Thoracic aorta endothelial cell (primary cell): ENCODE results near the gene CCNL2. TPM values are rescaled to one million over a fixed set of nuclear protein-coding genes. Genes with fewer than 3 reads are reported as not detected.

Source experiments
- total RNA-seq: library from RNA; depleted of rRNA; stranded (reverse); fragments of >200 nt; gene quantifications from 2 replicates; pipeline ENCODE4 v1.2.3, GENCODE V29; 2012

Gene CCNL2
- 140 and 162 TPM in 2 replicates for total RNA-seq

DNA sequence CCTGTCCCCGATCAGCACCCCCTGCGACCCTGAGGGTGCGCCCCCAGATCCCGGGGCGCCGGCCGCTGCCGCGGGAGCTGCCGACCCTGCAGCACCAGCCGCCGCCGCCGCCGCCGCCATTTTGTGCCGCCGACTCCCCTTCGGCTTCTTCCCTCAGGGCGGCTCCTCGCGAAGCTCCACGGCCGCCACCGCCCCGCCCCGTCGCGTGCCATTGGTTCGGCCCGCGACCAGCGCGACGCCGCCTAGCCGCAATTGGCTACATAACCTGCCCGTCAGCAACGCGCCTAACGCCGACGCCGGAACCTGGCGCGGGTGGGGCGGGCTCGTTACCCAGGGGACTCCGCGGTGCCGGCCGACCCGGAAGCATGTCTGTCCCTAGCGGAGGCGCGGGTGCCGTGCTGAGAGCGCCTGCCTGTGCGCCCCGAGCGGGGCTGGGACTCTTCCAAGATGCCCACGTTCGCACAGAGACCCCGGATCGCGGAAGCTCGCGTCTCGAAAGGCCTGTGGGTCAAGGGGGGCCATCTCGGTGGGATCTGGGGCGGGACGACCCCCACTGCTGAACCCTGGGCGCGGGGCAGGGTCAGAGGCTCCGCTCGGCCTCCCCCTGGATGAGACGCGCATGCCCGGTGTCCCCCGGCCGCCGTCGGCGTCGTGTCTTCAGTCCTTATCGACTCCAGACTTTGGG is at the start of gene CCNL2:
CCNL2 (minus strand) TSS at position 149 of the 685 bp plus-strand sequence; CDS start at position 120, 29 bp downstream.

DNA sequence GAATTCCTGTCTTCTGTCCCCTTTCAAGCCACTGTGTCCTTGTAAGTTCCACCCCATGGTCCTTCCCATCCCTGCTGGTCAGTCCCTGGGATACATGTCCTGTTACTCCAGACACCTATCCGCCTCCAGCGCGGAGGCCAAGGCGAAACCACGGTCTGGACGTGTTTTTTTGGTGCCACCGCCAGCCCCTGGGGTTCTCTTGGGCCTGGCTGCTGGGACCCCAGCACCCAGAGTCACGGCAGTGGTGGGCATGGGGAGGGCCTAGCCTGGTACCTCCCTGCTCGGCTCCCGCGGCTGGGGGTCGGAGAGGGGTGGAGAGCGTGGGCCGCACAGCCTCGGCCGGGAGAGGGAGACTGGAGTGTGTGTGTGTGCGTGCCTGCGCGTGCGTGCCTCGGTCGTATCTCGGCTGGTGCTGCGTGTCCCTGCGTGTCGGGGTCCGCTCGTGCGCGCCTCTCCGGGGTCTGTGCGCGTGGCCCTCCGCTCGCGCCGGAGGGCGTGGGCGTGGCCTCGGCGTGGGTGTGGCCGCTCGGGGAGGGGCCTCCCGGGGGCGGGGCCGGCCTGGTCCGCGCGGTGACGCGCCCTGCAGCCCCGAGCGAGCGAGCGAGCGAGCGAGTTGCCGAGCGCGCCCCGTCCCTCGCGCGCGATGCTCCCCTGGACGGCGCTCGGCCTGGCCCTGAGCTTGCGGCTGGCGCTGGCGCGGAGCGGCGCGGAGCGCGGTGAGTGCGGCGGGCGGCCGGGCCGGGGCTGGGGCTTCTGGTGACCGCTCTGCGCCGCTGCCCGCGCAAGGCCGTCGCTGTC is 36.2 kb upstream of the CCNL2 start, which contains the start of gene VWA1:
VWA1 (plus strand) TSS at position 585 of the 798 bp plus-strand sequence; CDS start at position 644, 59 bp downstream.

DNA sequence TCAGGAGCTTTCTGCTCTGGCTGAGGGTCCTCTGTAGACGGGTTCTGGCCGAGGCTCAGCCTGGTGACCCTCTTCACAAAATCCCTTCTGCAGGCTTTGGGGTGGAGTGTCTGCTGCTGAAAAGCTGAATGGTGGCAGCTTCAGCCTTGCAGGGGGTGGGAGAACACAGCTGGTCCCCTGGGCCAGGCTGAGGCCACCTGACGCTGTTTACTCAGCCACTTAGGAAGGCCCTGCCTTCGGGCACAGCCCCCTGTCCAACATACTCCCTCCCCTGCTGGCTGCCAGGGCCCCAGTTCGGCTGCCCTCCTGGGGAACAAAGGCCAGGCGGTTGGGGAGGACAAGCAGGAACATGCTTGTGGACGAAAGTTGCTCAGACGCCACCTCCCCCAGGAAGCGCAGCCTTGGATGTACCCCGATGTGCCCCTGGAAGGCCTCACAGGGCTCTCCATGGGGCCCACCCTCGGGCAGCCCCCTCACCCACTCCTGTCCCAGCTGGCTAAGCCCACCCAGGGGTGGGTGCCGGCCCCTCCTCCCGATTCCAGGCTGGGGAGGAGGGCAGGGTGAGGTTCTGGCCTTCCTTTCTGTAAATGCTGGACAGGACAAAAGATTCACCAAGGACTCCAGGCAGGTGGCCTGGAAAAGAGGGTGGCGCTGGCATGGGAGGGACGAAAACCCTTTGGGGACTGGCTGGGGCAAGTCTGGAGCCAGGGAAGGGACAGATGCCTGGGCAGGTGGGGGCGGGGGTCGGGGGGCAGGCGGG is 22.2 kb upstream of the CCNL2 start, which contains the start of gene ANKRD65:
ANKRD65 (minus strand) TSS at position 130 of the 760 bp plus-strand sequence. CDS start 271 bp downstream, outside the sequence.

DNA sequence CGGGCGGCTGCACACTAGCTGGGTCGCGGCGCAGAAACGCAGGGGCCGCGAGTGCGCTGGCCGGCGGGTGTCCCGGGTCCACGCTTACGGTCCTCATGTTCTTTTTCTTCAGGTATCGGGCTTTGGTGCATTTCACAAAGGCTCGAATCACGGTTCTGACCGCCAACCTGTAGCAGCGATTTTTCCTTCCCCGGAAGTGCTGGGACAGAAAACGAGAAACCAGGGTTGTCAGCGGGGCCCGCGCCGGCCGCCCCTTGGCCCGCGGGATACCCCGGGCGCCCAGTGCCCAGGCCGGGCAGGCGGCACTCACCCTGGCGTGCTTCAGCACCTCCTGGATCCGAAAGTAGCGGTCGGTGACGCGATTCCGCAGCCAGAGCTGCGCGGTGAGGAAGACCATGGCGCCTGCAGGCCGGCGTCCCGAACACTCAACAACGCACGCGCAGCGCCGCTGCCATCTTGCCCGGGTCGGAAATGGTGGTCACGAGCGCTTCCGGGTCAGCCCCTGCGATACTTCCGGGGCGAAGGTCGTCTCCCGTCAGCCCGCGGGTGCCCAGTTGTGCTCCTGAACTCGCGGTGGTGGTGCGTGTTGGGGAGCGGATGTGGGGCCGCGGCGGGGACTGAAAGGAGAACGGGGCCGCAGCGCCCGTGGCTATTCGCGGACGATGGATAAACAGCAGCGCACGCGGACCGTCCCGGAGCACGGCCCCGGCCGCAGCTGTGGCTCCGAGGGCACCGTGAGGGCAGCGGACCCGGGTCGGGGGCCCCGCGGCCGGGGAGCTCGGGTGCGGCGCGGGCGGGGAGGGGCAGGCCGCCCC is 7.9 kb upstream of the CCNL2 start, which contains the start of gene MRPL20:
MRPL20 (minus strand) TSS at position 473 of the 815 bp plus-strand sequence; CDS start at position 397, 76 bp downstream.

DNA sequence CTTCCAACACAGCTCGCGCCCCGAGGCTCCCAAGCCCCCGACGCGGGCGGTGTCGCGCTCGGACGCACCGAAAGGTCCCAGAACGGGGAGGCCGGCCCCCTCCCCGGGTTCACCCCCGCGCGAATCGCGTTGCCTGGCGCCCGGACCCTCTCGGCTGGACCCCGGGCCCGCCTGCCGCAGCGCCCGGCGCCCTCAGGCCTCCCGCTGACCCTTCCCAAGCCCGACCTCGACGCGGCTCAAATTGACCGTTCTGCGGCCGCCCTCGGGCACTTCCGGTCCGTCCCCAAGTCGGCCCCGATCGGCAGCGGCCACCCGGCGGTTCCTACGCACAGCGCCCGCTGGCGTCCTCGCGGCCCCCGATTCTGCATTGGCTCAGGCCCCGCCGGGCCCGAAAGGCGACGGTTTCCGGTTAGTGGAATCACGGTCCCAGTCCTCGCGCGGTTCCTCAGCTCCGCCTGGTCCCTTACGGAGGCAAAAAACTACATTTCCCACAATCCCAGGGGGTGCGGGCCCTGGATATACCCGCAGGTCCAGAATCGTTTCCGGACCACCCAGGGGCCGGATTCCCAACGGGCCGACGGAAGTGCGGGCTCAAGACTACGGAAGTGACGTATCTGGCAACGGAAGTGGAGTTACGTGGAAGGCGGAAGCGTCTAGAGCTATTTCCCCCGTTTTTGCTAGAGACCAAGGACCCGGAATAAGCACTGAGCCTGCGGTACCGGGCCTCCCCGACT is 24.0 kb downstream of the CCNL2 start, which contains the start of gene AURKAIP1:
AURKAIP1 (minus strand) TSS at position 279 of the 734 bp plus-strand sequence. CDS start 451 bp downstream, outside the sequence.

DNA sequence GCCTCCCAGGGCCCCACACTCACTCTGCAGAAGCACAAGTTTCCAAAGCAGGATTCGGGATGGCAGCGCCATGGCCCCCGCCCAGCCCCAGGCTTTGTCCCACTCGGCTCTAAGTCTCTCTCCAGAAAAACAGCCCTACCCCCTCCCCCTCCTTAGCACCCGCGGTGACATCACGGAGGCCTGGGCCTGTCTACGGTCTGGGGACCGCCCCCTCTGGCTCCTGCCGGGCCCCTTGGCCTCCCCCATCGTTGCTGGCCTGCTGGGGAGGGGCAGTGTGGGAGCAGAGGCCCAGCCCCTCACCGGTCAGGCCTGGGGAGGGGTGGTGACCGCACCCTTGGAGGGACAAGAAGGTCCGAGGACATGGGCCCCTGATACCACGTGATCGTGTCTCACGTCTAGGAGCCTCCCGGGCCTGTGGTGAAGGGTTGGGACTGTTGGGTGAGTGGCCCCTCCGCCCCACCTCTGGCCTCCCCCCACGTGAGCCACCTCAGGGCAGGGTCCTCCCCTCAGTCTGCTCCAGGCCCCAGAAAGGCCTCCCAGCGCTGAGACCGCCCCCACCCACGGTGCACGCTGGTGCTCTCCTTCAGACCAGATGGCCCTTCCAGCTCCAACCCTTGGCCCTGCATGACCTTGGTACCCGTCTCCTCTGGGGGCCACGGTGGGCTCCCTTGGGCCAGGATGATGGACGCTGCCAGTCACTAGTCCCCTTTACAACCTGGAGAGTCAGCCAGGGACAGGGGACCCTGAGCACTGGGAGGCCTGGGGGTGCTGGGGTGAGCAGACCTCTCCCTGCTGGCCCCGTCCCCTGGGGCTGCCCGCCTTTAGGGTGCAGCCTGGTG is 40.5 kb downstream of the CCNL2 start, which contains the start of gene MXRA8:
MXRA8 (minus strand) TSS at position 123 of the 839 bp plus-strand sequence; CDS start at position 72, 51 bp downstream.

DNA sequence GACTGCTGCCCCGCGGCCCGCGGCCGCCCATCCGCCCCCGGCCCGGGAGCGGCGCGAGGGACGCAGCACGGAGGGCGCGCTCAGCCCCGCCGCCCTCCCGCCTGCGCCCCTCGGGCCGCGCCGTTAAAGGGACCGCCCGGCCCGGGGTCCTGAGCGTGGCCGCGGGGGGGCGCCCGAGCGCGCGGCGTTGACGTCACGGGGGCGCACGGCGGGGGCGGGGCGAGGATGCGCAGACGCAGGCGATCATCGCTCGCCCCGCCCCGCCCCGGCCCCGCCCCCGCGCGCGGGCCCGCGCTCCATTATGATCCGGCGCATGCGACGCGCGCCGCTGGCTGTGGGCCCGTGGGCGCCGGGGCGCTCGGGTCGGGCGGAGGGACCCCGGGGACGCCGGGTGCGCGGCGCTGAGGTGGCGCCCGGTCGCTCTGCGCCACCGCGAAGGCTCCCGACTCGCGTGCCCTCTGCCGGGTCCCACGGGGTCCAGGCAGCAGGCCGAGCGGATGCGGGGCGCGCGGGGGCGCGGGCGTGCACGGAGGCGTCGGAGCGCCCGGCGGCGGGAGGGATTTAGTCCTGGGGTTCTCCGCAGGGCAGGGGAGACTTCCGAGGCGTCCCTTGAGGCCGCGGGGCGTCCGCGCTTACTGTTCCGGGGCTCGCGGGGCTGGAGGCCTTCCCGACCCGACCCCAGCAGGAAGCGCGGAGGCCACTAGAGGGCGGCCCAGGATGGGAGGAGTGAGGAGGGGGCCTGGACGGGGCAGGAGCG is 49.7 kb downstream of the CCNL2 start, which contains the start of gene DVL1:
DVL1 (minus strand) TSS at position 163 of the 757 bp plus-strand sequence. CDS start 353 bp downstream, outside the sequence.

Other genes starting within 250 kb of the CCNL2 start
- not detected in 2 replicates for gene TTLL10, start 225.5 kb downstream of the CCNL2 start, total RNA-seq
- not detected in 2 replicates for gene TNFRSF18, start 192.7 kb downstream of the CCNL2 start, total RNA-seq
- gene TNFRSF4, start 185.2 kb downstream of the CCNL2 start, total RNA-seq, result 0.57 and 0.93 TPM in 2 replicates
- gene SDF4, start 167.3 kb downstream of the CCNL2 start, total RNA-seq, result 91.1 and 105 TPM in 2 replicates
- 20.5 and 27.3 TPM in 2 replicates for gene B3GALT6, start 167.1 kb downstream of the CCNL2 start, total RNA-seq
- gene C1QTNF12, start 152.6 kb downstream of the CCNL2 start, total RNA-seq, result 1.1 TPM in 1 of 2 replicates, not detected in the other
- 50.0 and 53.1 TPM in 2 replicates for gene UBE2J2, start 125.5 kb downstream of the CCNL2 start, total RNA-seq
- gene SCNN1D, start 118.9 kb downstream of the CCNL2 start, total RNA-seq, result 0.66 and 0.93 TPM in 2 replicates
- 19.7 and 22.7 TPM in 2 replicates for gene ACAP3, start 91.4 kb downstream of the CCNL2 start, total RNA-seq
- 21.0 and 22.9 TPM in 2 replicates for gene PUSL1, start 90.7 kb downstream of the CCNL2 start, total RNA-seq
- 64.1 and 71.4 TPM in 2 replicates for gene INTS11, start 74.7 kb downstream of the CCNL2 start, total RNA-seq
- 15.6 and 21.5 TPM in 2 replicates for gene CPTP, start 74.5 kb downstream of the CCNL2 start, total RNA-seq
- 0.13 and 0.22 TPM in 2 replicates for gene TAS1R3, start 68.1 kb downstream of the CCNL2 start, total RNA-seq
- 28.9 and 38.4 TPM in 2 replicates for gene DVL1, start 49.9 kb downstream of the CCNL2 start, total RNA-seq
- 0.80 and 1.2 TPM in 2 replicates for gene MXRA8, start 40.8 kb downstream of the CCNL2 start, total RNA-seq
- gene AURKAIP1, start 24.1 kb downstream of the CCNL2 start, total RNA-seq, result 94.9 and 99.4 TPM in 2 replicates
- 100 and 116 TPM in 2 replicates for gene MRPL20, start 8.0 kb upstream of the CCNL2 start, total RNA-seq
- 0.07 and 0.13 TPM in 2 replicates for gene ANKRD65, start 21.9 kb upstream of the CCNL2 start, total RNA-seq
- gene VWA1, start 36.4 kb upstream of the CCNL2 start, total RNA-seq, result 1.3 and 2.9 TPM in 2 replicates
- gene ATAD3C, start 50.4 kb upstream of the CCNL2 start, total RNA-seq, result not detected in 2 replicates
- 33.0 and 38.4 TPM in 2 replicates for gene ATAD3B, start 72.4 kb upstream of the CCNL2 start, total RNA-seq
- gene ATAD3A, start 112.8 kb upstream of the CCNL2 start, total RNA-seq, result 46.1 TPM in 2 replicates
- gene TMEM240, start 141.3 kb upstream of the CCNL2 start, total RNA-seq, result 3.5 and 4.0 TPM in 2 replicates
- gene SSU72, start 175.5 kb upstream of the CCNL2 start, total RNA-seq, result 84.0 and 84.4 TPM in 2 replicates
- gene FNDC10, start 200.8 kb upstream of the CCNL2 start, total RNA-seq, result 0.65 and 0.80 TPM in 2 replicates
- 23.3 and 25.3 TPM in 2 replicates for gene MIB2, start 216.2 kb upstream of the CCNL2 start, total RNA-seq
- gene MMP23B, start 232.8 kb upstream of the CCNL2 start, total RNA-seq, result 0.13 and 0.29 TPM in 2 replicates